Measurements from ENCODE around the gene GSTT4. TPM values are rescaled to one million over a fixed set of nuclear protein-coding genes. Genes with fewer than 3 reads are reported as not detected.

Gene GSTT4
- total RNA-seq: not detected in 2 replicates
- long read RNA-seq: 0 reads

DNA sequence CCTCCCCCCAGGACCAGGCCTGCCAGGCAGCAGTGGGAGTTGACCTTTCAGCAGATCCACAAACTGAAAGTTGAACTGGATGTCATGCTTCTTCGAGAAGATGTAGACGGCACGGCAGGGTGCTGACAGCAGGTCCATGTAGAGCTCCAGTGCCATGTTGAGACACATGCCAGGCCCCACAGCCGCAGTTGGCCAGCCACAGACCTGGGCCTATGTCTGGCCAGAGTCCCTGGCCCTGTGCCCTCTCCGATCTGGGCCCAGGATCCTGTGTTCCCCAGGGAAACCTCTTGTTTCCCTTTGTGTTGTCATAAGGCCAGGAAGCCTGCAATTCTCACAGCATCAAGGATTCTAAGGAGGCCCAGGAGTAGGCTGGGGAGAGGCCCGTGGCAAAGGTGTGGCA lies at the start of gene GSTT4:
Gene GSTT4, minus strand, starts transcription at position 253 of the 400 bp plus-strand sequence. Its CDS starts 97 bp downstream, at position 156.
- peaks cover 24% of the 10 kb centered on the region for H3K4me1 Mint-ChIP-seq
- no peak within 1 kb of the TSS for H3K4me3 Mint-ChIP-seq
- no peaks in the 10 kb centered on the region for H3K36me3 Mint-ChIP-seq (ENCODE audit: low read depth)
- peaks cover 3% of the 10 kb centered on the region for H3K9me3 Mint-ChIP-seq
- no peaks in the 10 kb centered on the region for H3K27me3 Mint-ChIP-seq (ENCODE audit: low read depth)
- DNase-seq (ENCODE audit: low read depth, low spot score): no peak
- peak within 1 kb of the TSS; percentile 65 for H3K27ac Mint-ChIP-seq (ENCODE audit: unreplicated experiment)
- TF ChIP-seq, protein P1, sequence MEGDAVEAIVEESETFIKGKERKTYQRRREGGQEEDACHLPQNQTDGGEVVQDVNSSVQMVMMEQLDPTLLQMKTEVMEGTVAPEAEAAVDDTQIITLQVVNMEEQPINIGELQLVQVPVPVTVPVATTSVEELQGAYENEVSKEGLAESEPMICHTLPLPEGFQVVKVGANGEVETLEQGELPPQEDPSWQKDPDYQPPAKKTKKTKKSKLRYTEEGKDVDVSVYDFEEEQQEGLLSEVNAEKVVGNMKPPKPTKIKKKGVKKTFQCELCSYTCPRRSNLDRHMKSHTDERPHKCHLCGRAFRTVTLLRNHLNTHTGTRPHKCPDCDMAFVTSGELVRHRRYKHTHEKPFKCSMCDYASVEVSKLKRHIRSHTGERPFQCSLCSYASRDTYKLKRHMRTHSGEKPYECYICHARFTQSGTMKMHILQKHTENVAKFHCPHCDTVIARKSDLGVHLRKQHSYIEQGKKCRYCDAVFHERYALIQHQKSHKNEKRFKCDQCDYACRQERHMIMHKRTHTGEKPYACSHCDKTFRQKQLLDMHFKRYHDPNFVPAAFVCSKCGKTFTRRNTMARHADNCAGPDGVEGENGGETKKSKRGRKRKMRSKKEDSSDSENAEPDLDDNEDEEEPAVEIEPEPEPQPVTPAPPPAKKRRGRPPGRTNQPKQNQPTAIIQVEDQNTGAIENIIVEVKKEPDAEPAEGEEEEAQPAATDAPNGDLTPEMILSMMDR (conservative IDR thresholded peaks at IDR 0.05): no peak

DNA sequence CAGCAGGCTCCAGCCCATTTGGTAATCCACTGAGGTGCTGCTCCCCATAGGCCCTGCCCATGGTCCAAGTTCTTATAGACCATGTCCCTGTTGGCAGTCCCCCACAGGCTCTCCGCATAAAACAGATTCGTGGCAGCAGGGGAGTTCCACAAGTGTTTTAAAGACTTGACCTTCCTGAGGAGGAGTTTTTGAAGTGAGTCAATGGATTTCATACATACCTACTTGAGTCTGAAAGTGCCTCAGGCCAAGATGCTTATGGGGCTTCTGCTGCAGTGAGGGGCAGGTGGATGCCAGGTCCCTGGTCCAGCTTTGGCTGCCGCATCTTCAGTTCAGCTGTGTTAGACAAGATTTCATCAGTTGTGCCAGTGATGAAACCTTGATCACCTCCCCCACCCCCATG lies 49.1 kb upstream of the GSTT4 start:
- no peak overlapping the region for H3K4me3 Mint-ChIP-seq

DNA sequence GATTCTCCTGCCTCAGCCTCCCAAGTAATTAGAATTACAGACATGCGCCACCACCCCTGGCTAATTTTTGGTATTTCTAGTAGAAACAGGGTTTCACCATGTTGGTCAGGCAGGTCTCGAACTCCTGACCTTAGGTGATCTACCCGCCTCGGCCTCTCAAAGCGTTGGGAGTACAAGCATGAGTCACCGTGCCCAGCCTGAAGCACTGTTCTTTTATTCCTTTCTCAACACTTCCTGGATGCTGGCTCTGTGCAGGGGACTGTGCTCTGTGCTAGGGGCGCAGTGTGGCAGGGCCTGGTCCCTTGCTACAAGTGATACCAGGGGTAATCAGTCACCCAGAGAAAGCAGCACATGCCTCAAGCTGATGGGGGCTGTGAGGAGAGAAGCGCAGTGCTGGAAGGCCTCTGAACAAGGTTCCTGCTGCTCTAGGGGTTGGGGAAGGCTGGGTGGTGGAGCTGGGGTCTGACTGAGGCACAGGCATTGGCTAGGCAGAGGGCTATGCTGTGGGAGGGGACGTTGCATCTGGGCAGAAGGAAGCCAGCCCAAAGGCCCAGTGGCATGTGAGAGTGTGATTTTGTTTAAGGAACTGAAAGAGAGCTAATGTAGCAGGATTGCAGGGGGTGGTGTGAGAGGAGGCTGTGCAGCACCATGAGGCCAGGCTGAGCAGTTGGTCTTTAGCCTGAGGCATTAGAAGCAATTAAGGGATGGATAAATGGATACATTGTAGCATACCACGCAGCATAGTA lies 48.4 kb upstream of the GSTT4 start:
- H3K27ac Mint-ChIP-seq (ENCODE audit: unreplicated experiment): peak overlapping the region; percentile 93
- TF ChIP-seq, protein P1 (conservative IDR thresholded peaks at IDR 0.05): no peak
- DNase-seq (ENCODE audit: low read depth, low spot score): no peak
- peaks cover 10% of the 10 kb centered on the region for H3K4me1 Mint-ChIP-seq
- no peaks in the 10 kb centered on the region for H3K27me3 Mint-ChIP-seq (ENCODE audit: low read depth)
- no peak overlapping the region for H3K4me3 Mint-ChIP-seq
- H3K36me3 Mint-ChIP-seq (ENCODE audit: low read depth): peaks cover 17% of the 10 kb centered on the region
- no peaks in the 10 kb centered on the region for H3K9me3 Mint-ChIP-seq

More for the DNA sequence above, 49.1 kb upstream of the GSTT4 start:
- DNase-seq (ENCODE audit: low read depth, low spot score): no peak
- H3K9me3 Mint-ChIP-seq: no peaks in the 10 kb centered on the region
- no peaks in the 10 kb centered on the region for H3K27me3 Mint-ChIP-seq (ENCODE audit: low read depth)
- H3K27ac Mint-ChIP-seq (ENCODE audit: unreplicated experiment): no peak overlapping the region
- H3K4me1 Mint-ChIP-seq: peaks cover 10% of the 10 kb centered on the region
- TF ChIP-seq, protein P1 (conservative IDR thresholded peaks at IDR 0.05): no peak
- peaks cover 19% of the 10 kb centered on the region for H3K36me3 Mint-ChIP-seq (ENCODE audit: low read depth)

DNA sequence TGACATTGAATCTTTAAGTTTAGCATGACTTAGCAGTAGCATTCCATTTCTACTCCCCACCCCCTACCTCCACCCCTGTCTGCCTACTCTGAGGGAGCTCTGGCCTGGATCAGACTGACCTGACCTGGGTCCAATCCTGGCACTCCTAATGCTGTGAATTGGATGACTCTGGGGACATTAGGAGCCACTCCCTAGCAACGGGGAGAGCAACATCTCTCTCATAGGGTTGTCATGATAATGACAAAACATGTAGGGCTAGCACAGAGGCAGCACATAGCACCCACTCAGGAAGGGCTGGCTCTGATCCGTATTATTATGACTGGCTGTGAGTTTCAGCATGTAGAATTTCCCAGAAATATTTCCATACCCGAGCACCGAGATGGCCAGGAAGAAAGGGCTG lies 46.3 kb upstream of the GSTT4 start:
- H3K4me1 Mint-ChIP-seq: peaks cover 11% of the 10 kb centered on the region
- no peak for DNase-seq (ENCODE audit: low read depth, low spot score)
- TF ChIP-seq, protein P1 (conservative IDR thresholded peaks at IDR 0.05): no peak
- H3K36me3 Mint-ChIP-seq (ENCODE audit: low read depth): peaks cover 14% of the 10 kb centered on the region
- no peaks in the 10 kb centered on the region for H3K27me3 Mint-ChIP-seq (ENCODE audit: low read depth)
- H3K27ac Mint-ChIP-seq (ENCODE audit: unreplicated experiment): peak overlapping the region; percentile 13
- no peak overlapping the region for H3K4me3 Mint-ChIP-seq
- H3K9me3 Mint-ChIP-seq: no peaks in the 10 kb centered on the region

DNA sequence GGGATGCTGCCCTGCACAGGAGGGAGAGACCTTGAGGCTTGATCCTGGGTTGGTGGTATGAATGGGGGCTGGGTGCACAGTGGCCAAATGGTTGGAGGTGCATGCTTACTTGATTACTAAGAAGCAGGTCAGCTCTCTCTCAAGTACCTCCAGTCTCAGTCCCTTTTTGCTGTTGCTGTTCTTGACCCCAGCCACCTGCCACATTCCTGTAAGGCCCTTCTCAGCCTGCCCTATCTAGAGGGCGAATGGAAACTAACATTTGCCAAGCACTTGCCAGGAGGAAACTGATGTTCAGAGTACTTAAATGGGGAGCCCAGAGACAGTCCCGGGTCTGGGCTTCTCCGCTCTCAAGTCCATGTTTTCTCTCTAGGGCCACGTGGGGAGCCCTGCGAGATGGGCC lies 45.8 kb upstream of the GSTT4 start:
- H3K4me3 Mint-ChIP-seq: no peak overlapping the region
- H3K27ac Mint-ChIP-seq (ENCODE audit: unreplicated experiment): no peak overlapping the region
- TF ChIP-seq, protein P1 (conservative IDR thresholded peaks at IDR 0.05): no peak
- no peaks in the 10 kb centered on the region for H3K9me3 Mint-ChIP-seq
- no peak for DNase-seq (ENCODE audit: low read depth, low spot score)
- no peaks in the 10 kb centered on the region for H3K27me3 Mint-ChIP-seq (ENCODE audit: low read depth)
- peaks cover 14% of the 10 kb centered on the region for H3K36me3 Mint-ChIP-seq (ENCODE audit: low read depth)
- peaks cover 13% of the 10 kb centered on the region for H3K4me1 Mint-ChIP-seq
